Stimulated activated CD8-positive, alpha-beta memory T cell treated with anti-CD3 and anti-CD28 coated beads, Interleukin-7, amount 100 ng/mL, for 24 hours (primary cell): ENCODE results near the gene CSAD.
"Not testable (repeated sequence)": the region's sequence is repeated elsewhere in the genome, so short reads cannot be mapped to it uniquely, and the experiment has no call there.

ENCODE experiments used
- DNase-seq: peaks from one replicate; pipeline ENCODE4 v3.0.0-alpha.2; 2020; ENCODE audit warnings: low read depth

Gene CSAD

GRCh38 chr12:53145383-53146260 is 35.1 kb downstream of the CSAD start:
- DNase-seq, result no peak

GRCh38 chr12:53143355-53143754 is 37.4 kb downstream of the CSAD start:
- no peak for DNase-seq

- no peak for DNase-seq
Observed at GRCh38 chr12:53133722-53134121, 47.0 kb downstream of the CSAD start.

- DNase-seq, result no peak
Observed at GRCh38 chr12:53131844-53132243, 48.9 kb downstream of the CSAD start.

GRCh38 chr12:53128780-53129569 is 51.8 kb downstream of the CSAD start:
- no peak for DNase-seq

- DNase-seq, result no peak
Observed at GRCh38 chr12:53127169-53127568, 53.6 kb downstream of the CSAD start.

GRCh38 chr12:53124352-53124723 is 56.4 kb downstream of the CSAD start:
- no peak for DNase-seq

GRCh38 chr12:53123578-53124351 is 57.0 kb downstream of the CSAD start:
- no peak for DNase-seq

GRCh38 chr12:53122961-53123468 is 57.7 kb downstream of the CSAD start:
- no peak for DNase-seq

GRCh38 chr12:53120685-53121525 is 59.8 kb downstream of the CSAD start:
- no peak for DNase-seq

GRCh38 chr12:53118751-53119300 is 61.9 kb downstream of the CSAD start:
- DNase-seq, result no peak

- DNase-seq, result no peak
Observed at GRCh38 chr12:53115891-53116648, 64.7 kb downstream of the CSAD start.

GRCh38 chr12:53115112-53115890 is 65.4 kb downstream of the CSAD start:
- no peak for DNase-seq

GRCh38 chr12:53113951-53114350 is 66.8 kb downstream of the CSAD start:
- DNase-seq, result no peak

- no peak for DNase-seq
Observed at GRCh38 chr12:53113136-53113705, 67.5 kb downstream of the CSAD start.

- DNase-seq, result not testable (repeated sequence)
Observed at GRCh38 chr12:53112431-53112830, 68.3 kb downstream of the CSAD start.
